Nephron (organoid): ENCODE results near the gene PDSS1.

ENCODE experiments used
- H3K27ac Mint-ChIP-seq, 3 experiments: 2 replicates each; pipeline ENCODE4 v1.8.0; 2020; ENCODE audit warnings: mixed read lengths in 3 of 3, mild to moderate bottlenecking in 2 of 3, moderate library complexity in 1 of 3
- H3K27me3 Mint-ChIP-seq: 2 replicates; pipeline ENCODE4 v1.8.0; 2021; ENCODE audit warnings: low read depth, mild to moderate bottlenecking, moderate library complexity, mixed read lengths
- H3K36me3 Mint-ChIP-seq: 2 replicates; pipeline ENCODE4 v1.8.0; 2020; ENCODE audit warnings: low read depth, mixed read lengths
- H3K4me1 Mint-ChIP-seq: 2 replicates; pipeline ENCODE4 v1.8.0; 2020; ENCODE audit warnings: mixed read lengths
- H3K4me3 Mint-ChIP-seq, 3 experiments: 2 replicates each; pipeline ENCODE4 v1.8.0; 2020; ENCODE audit warnings: mild to moderate bottlenecking in 3 of 3, mixed read lengths in 3 of 3, moderate library complexity in 2 of 3
- H3K9me3 Mint-ChIP-seq: 2 replicates; pipeline ENCODE4 v1.8.0; 2020; ENCODE audit warnings: mixed read lengths
- CTCF ChIP-seq, 3 experiments: fragments of 200-600 bp; sonication (generic); IDR thresholded peaks; one replicate each; pipeline ENCODE4 v1.5.0; 2021; ENCODE audit warnings: antibody characterized with exemption in 3 of 3; ENCODE audit not compliant: unreplicated experiment in 3 of 3

PDSS1 gene

DNA sequence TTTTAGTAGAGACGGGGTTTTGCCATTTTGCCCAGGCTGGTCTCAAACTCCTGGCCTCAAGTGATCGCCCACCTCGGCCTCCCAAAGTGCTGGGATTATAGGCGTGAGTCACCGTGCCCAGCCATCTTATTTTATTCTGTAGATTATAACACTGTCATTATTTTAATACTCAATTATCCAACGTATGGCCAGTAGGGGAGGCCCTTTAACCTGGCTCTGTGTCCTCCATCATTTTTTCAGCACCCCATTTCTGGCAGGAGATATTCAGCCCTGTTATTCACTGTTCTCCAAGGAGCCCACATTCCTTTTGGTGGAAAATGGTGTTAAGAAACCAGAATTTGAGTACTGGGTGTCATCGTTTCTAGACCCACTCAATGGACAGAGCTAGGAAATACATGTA, 31.5 kb downstream of the PDSS1 start:
- Mint-ChIP-seq H3K27ac (no peak overlapping the region), H3K9me3 (no peaks in the 10 kb centered on the region), H3K4me3 (no peak overlapping the region), H3K36me3 (peaks cover 37% of the 10 kb centered on the region), H3K4me1 (no peaks in the 10 kb centered on the region), H3K27me3 (no peaks in the 10 kb centered on the region)
- no peak for TF ChIP-seq CTCF (IDR thresholded peaks at IDR 0.05; ENCODE audit: unreplicated experiment in 3 of 3)

DNA sequence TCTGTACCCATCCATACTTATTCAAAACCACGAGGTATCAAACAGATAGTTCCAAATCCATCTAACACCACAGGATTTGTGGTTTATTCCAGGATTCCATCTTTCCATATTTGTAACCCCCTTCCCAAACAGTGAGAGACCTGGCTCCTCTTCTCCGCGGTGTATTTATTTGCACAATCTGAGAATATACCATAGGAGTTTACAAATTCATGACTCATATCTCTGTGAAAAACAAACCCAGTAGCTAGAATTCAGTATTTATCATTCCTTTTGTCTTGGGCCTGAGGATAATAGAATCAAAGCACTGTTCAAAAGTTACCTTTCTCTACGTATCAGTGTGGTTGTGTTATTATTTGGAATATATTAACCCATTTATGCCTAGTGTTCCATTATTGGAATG, 31.9 kb downstream of the PDSS1 start:
- Mint-ChIP-seq H3K36me3 (peaks cover 39% of the 10 kb centered on the region), H3K4me1 (no peaks in the 10 kb centered on the region), H3K27ac (no peak overlapping the region), H3K4me3 (no peak overlapping the region), H3K27me3 (no peaks in the 10 kb centered on the region), H3K9me3 (no peaks in the 10 kb centered on the region)
- no peak for TF ChIP-seq CTCF (IDR thresholded peaks at IDR 0.05; ENCODE audit: unreplicated experiment in 3 of 3)

DNA sequence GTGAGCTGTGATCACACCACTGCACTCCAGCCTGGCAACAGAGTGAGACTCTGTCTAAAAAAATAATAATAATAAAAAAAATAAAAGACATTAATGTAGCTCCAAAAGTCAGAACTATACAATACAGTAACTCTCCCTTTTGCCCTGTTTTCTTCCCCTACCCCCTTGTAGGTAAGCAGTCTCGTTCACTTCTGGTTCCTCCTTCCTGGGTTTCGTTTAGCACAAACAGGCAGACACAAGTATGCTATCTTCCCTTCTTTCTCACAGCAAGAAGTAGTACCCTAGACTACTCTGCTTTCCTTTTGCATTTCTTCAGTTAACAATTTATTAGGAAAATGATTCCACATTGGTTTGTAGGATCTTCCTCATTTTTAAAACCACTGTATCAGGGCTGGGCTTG, 33.1 kb downstream of the PDSS1 start:
- Mint-ChIP-seq H3K4me1 (no peaks in the 10 kb centered on the region), H3K4me3 (no peak overlapping the region), H3K27me3 (no peaks in the 10 kb centered on the region), H3K9me3 (no peaks in the 10 kb centered on the region), H3K36me3 (peaks cover 45% of the 10 kb centered on the region), H3K27ac (no peak overlapping the region)
- no peak for TF ChIP-seq CTCF (IDR thresholded peaks at IDR 0.05; ENCODE audit: unreplicated experiment in 3 of 3)

GRCh38 chr10:26733750-26734568, 36.5 kb downstream of the PDSS1 start:
- TF ChIP-seq CTCF (IDR thresholded peaks at IDR 0.05; ENCODE audit: unreplicated experiment in 3 of 3) = no peak
- peaks cover 42% of the 10 kb centered on the region for H3K36me3 Mint-ChIP-seq
- H3K27me3 Mint-ChIP-seq = no peaks in the 10 kb centered on the region
- H3K4me1 Mint-ChIP-seq = no peaks in the 10 kb centered on the region
- no peaks in the 10 kb centered on the region for H3K9me3 Mint-ChIP-seq
- no peak overlapping the region for H3K4me3 Mint-ChIP-seq
- H3K27ac Mint-ChIP-seq = peak overlapping the region; percentile 43 to 93 (median 76)

- no peaks in the 10 kb centered on the region for H3K4me1 Mint-ChIP-seq
- no peaks in the 10 kb centered on the region for H3K9me3 Mint-ChIP-seq
- H3K27ac Mint-ChIP-seq = peak overlapping the region in 1 of 3 experiments; percentile 48
- no peak for TF ChIP-seq CTCF (IDR thresholded peaks at IDR 0.05; ENCODE audit: unreplicated experiment in 3 of 3)
- no peaks in the 10 kb centered on the region for H3K27me3 Mint-ChIP-seq
- H3K4me3 Mint-ChIP-seq = no peak overlapping the region
- H3K36me3 Mint-ChIP-seq = peaks cover 42% of the 10 kb centered on the region
Measured at GRCh38 chr10:26735435-26735834, 37.9 kb downstream of the PDSS1 start.

- no peak overlapping the region for H3K27ac Mint-ChIP-seq
- H3K4me3 Mint-ChIP-seq = no peak overlapping the region
- no peaks in the 10 kb centered on the region for H3K4me1 Mint-ChIP-seq
- H3K36me3 Mint-ChIP-seq = peaks cover 51% of the 10 kb centered on the region
- H3K27me3 Mint-ChIP-seq = no peaks in the 10 kb centered on the region
- H3K9me3 Mint-ChIP-seq = no peaks in the 10 kb centered on the region
- no peak for TF ChIP-seq CTCF (IDR thresholded peaks at IDR 0.05; ENCODE audit: unreplicated experiment in 3 of 3)
Measured at GRCh38 chr10:26737730-26738129, 40.2 kb downstream of the PDSS1 start.
